ENCODE results near the gene SLC36A3.
A peak's percentile ranks its signal among the peaks of the same experiment; 100 is the strongest.

SLC36A3 gene

GRCh38 chr5:151252762-151253604 is 50.6 kb downstream of the SLC36A3 start, which contains the start of gene GM2A:
TSS of gene GM2A (plus strand) at chr5:151253185. CDS start at chr5:151253217, 32 bp downstream.
- H3K4me3 ChIP-seq (replicated peaks; ENCODE audit: insufficient read depth, low read length), result peak within 1 kb of the TSS; percentile 67
- peak; percentile 99 to 100 for DNase-seq (ENCODE audit: low read depth in 1 of 2, low spot score in 1 of 2)
- TF ChIP-seq SPI1 (IDR thresholded peaks at IDR 0.05; ENCODE audit: borderline replicate concordance, low read depth) (peak; percentile 81; the same call in 1 of the 2 replicates), POLR2AphosphoS5 (IDR thresholded peaks at IDR 0.05; ENCODE audit: low read depth) (no peak; the same call in 1 of the 2 replicates), CTCF (IDR thresholded peaks at IDR 0.05; ENCODE audit: insufficient read depth, low read length) (no peak), REST (IDR thresholded peaks at IDR 0.05; ENCODE audit: insufficient replicate concordance, low read depth) (no peak), GABPA (IDR thresholded peaks at IDR 0.05; ENCODE audit: low read depth) (no peak)
- peak within 1 kb of the TSS; percentile 84 for H3K27ac ChIP-seq (replicated peaks)
- no peaks in the 10 kb centered on the region for H3K27me3 ChIP-seq (ENCODE audit: insufficient read depth, poor library complexity, severe bottlenecking)

GRCh38 chr5:151251621-151252020 is 51.9 kb downstream of the SLC36A3 start:
- TF ChIP-seq REST (IDR thresholded peaks at IDR 0.05; ENCODE audit: insufficient replicate concordance, low read depth) (no peak), POLR2AphosphoS5 (IDR thresholded peaks at IDR 0.05; ENCODE audit: low read depth) (no peak), GABPA (IDR thresholded peaks at IDR 0.05; ENCODE audit: low read depth) (no peak), SPI1 (IDR thresholded peaks at IDR 0.05; ENCODE audit: borderline replicate concordance, low read depth) (no peak), CTCF (IDR thresholded peaks at IDR 0.05; ENCODE audit: insufficient read depth, low read length) (no peak)
- Histone ChIP-seq H3K27me3 (ENCODE audit: insufficient read depth, poor library complexity, severe bottlenecking) (no peaks in the 10 kb centered on the region), H3K4me3 (replicated peaks; ENCODE audit: insufficient read depth, low read length) (no peak overlapping the region), H3K27ac (replicated peaks) (peak overlapping the region; percentile 84)
- DNase-seq (ENCODE audit: low read depth in 1 of 2, low spot score in 1 of 2), result no peak

- Histone ChIP-seq H3K27me3 (ENCODE audit: insufficient read depth, poor library complexity, severe bottlenecking) (no peaks in the 10 kb centered on the region), H3K4me3 (replicated peaks; ENCODE audit: insufficient read depth, low read length) (no peak overlapping the region), H3K27ac (replicated peaks) (no peak overlapping the region)
- no peak for DNase-seq (ENCODE audit: low read depth in 1 of 2, low spot score in 1 of 2)
- TF ChIP-seq CTCF (IDR thresholded peaks at IDR 0.05; ENCODE audit: insufficient read depth, low read length), result no peak
- no peak for TF ChIP-seq SPI1 (IDR thresholded peaks at IDR 0.05; ENCODE audit: borderline replicate concordance, low read depth)
- TF ChIP-seq REST (IDR thresholded peaks at IDR 0.05; ENCODE audit: insufficient replicate concordance, low read depth), result no peak
- no peak for TF ChIP-seq GABPA (IDR thresholded peaks at IDR 0.05; ENCODE audit: low read depth)
- no peak for TF ChIP-seq POLR2AphosphoS5 (IDR thresholded peaks at IDR 0.05; ENCODE audit: low read depth)
Measured at GRCh38 chr5:151251001-151251551, 52.5 kb downstream of the SLC36A3 start.

Data from HL-60 (cell line).